Measurements from ENCODE around the gene TREML4.

TREML4 gene

GRCh38 chr6:41193884-41194283, 34.3 kb upstream of the TREML4 start:
- Histone ChIP-seq H3K27ac (ENCODE audit: insufficient read depth in 1 of 2, low read depth in 1 of 2, low read length in 2 of 2, poor library complexity in 1 of 2, severe bottlenecking in 2 of 2) (no peak overlapping the region), H3K9me3 (ENCODE audit: control extremely low read depth in 1 of 5, control insufficient read depth in 4 of 5, insufficient read depth in 2 of 5, low read depth in 1 of 5, low read length in 4 of 5) (peaks cover 0 to 14% (median 9%) of the 10 kb centered on the region in 5 experiments), H3K4me1 (ENCODE audit: control extremely low read depth in 1 of 4, control insufficient read depth in 4 of 4, insufficient read depth in 4 of 4, low read length in 3 of 4) (peaks cover 0 to 5% (median 2%) of the 10 kb centered on the region in 4 experiments), H3K27me3 (replicated peaks in 2 of 5; ENCODE audit: control insufficient read depth in 4 of 5, insufficient read depth in 5 of 5, low read length in 4 of 5) (no peaks in the 10 kb centered on the region), H3K4me3 (ENCODE audit: control insufficient read depth in 1 of 7, extremely low read depth in 1 of 7, insufficient read depth in 4 of 7, low read depth in 2 of 7, low read length in 6 of 7) (no peak overlapping the region), H3K36me3 (ENCODE audit: control insufficient read depth in 4 of 4, insufficient read depth in 4 of 4, low read length in 3 of 4) (peaks cover 0 to 28% (median 11%) of the 10 kb centered on the region in 4 experiments)
- DNase-seq = no peak
- 95% methylated on average over 4 of the region's 5 CpGs for WGBS (ENCODE audit: insufficient coverage)
- ChIA-PET CTCF (interaction anchor here (1.3 to 1.9 kb wide), 2 partner anchors 9 to 11 kb away, joined by 3 to 7 read pairs; no protein-coding TSS in a partner anchor), POLR2A (no interaction called here)

DNA sequence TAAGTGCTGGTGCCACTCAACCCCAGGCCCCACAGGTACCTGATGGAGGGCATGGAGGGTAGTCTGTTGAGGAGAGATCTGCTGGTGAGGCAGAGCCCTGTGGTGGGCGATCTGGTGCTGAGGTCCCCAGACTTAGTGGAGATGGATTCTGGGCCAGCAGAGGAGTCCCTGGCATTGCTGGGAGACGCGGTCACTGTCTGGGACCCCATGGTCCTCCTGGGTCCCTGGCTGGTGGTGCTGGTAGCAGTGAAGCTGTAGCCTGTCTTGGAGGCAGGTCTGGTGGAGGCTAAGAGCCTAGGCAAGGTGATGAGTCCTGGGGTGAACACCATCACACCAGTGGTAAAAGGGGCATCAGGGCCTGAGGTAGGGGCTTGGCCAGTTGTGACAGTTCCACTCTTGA, 33.8 kb upstream of the TREML4 start:
- peaks cover 0 to 10% (median 5%) of the 10 kb centered on the region in 4 experiments for H3K4me1 ChIP-seq (ENCODE audit: control extremely low read depth in 1 of 4, control insufficient read depth in 4 of 4, insufficient read depth in 4 of 4, low read length in 3 of 4)
- WGBS (ENCODE audit: insufficient coverage) = 100% methylated on average over 3 of the region's 3 CpGs
- no peaks in the 10 kb centered on the region for H3K27me3 ChIP-seq (replicated peaks in 2 of 5; ENCODE audit: control insufficient read depth in 4 of 5, insufficient read depth in 5 of 5, low read length in 4 of 5)
- H3K27ac ChIP-seq (ENCODE audit: insufficient read depth in 1 of 2, low read depth in 1 of 2, low read length in 2 of 2, poor library complexity in 1 of 2, severe bottlenecking in 2 of 2) = no peak overlapping the region
- no peak for DNase-seq
- H3K36me3 ChIP-seq (ENCODE audit: control insufficient read depth in 4 of 4, insufficient read depth in 4 of 4, low read length in 3 of 4) = peaks cover 0 to 28% (median 11%) of the 10 kb centered on the region in 4 experiments
- ChIA-PET CTCF (interaction anchor here (1.3 to 1.9 kb wide), 3 partner anchors 9 to 102 kb away, joined by 3 to 7 read pairs (median 5); no protein-coding TSS in a partner anchor), POLR2A (no interaction called here)
- H3K9me3 ChIP-seq (ENCODE audit: control extremely low read depth in 1 of 5, control insufficient read depth in 4 of 5, insufficient read depth in 2 of 5, low read depth in 1 of 5, low read length in 4 of 5) = peaks cover 0 to 11% (median 8%) of the 10 kb centered on the region in 5 experiments
- no peak overlapping the region for H3K4me3 ChIP-seq (ENCODE audit: control insufficient read depth in 1 of 7, extremely low read depth in 1 of 7, insufficient read depth in 4 of 7, low read depth in 2 of 7, low read length in 6 of 7)

GRCh38 chr6:41197234-41197633, 30.9 kb upstream of the TREML4 start:
- CTCF ChIA-PET = interaction anchor here (0.8 to 2.1 kb wide), 4 partner anchors 9 to 121 kb away, joined by 3 to 8 read pairs (median 4); no protein-coding TSS in a partner anchor
- no peak overlapping the region for H3K4me3 ChIP-seq (ENCODE audit: control insufficient read depth in 1 of 7, extremely low read depth in 1 of 7, insufficient read depth in 4 of 7, low read depth in 2 of 7, low read length in 6 of 7)
- H3K9me3 ChIP-seq (ENCODE audit: control extremely low read depth in 1 of 5, control insufficient read depth in 4 of 5, insufficient read depth in 2 of 5, low read depth in 1 of 5, low read length in 4 of 5) = no peaks in the 10 kb centered on the region
- no peaks in the 10 kb centered on the region for H3K27me3 ChIP-seq (replicated peaks in 2 of 5; ENCODE audit: control insufficient read depth in 4 of 5, insufficient read depth in 5 of 5, low read length in 4 of 5)
- 100% methylated on average over 3 of the region's 3 CpGs for WGBS (ENCODE audit: insufficient coverage)
- H3K27ac ChIP-seq (ENCODE audit: insufficient read depth in 1 of 2, low read depth in 1 of 2, low read length in 2 of 2, poor library complexity in 1 of 2, severe bottlenecking in 2 of 2) = no peak overlapping the region
- H3K4me1 ChIP-seq (ENCODE audit: control extremely low read depth in 1 of 4, control insufficient read depth in 4 of 4, insufficient read depth in 4 of 4, low read length in 3 of 4) = peaks cover 12 to 39% (median 34%) of the 10 kb centered on the region in 4 experiments
- no peak for DNase-seq
- H3K36me3 ChIP-seq (ENCODE audit: control insufficient read depth in 4 of 4, insufficient read depth in 4 of 4, low read length in 3 of 4) = peaks cover 0 to 25% (median 11%) of the 10 kb centered on the region in 4 experiments
- POLR2A ChIA-PET = no interaction called here

GRCh38 chr6:41199552-41200246, 28.4 kb upstream of the TREML4 start:
- Histone ChIP-seq H3K4me1 (ENCODE audit: control extremely low read depth in 1 of 4, control insufficient read depth in 4 of 4, insufficient read depth in 4 of 4, low read length in 3 of 4) (peaks cover 19 to 49% (median 43%) of the 10 kb centered on the region in 4 experiments), H3K36me3 (ENCODE audit: control insufficient read depth in 4 of 4, insufficient read depth in 4 of 4, low read length in 3 of 4) (peaks cover 0 to 13% (median 5%) of the 10 kb centered on the region in 4 experiments), H3K27ac (ENCODE audit: insufficient read depth in 1 of 2, low read depth in 1 of 2, low read length in 2 of 2, poor library complexity in 1 of 2, severe bottlenecking in 2 of 2) (peak overlapping the region; percentile 84 to 90), H3K4me3 (ENCODE audit: control insufficient read depth in 1 of 7, extremely low read depth in 1 of 7, insufficient read depth in 4 of 7, low read depth in 2 of 7, low read length in 6 of 7) (peak overlapping the region in 4 of 7 experiments; percentile 41 to 69 (median 57)), H3K9me3 (ENCODE audit: control extremely low read depth in 1 of 5, control insufficient read depth in 4 of 5, insufficient read depth in 2 of 5, low read depth in 1 of 5, low read length in 4 of 5) (no peaks in the 10 kb centered on the region), H3K27me3 (replicated peaks in 2 of 5; ENCODE audit: control insufficient read depth in 4 of 5, insufficient read depth in 5 of 5, low read length in 4 of 5) (no peaks in the 10 kb centered on the region)
- peak in 2 of 3 donors; percentile 61 to 73 for DNase-seq
- WGBS (ENCODE audit: insufficient coverage) = 27% methylated on average over 1 of the region's 1 CpG
- ChIA-PET CTCF (interaction anchor here (0.9 to 3.1 kb wide), 4 partner anchors 8 to 75 kb away, joined by 3 to 19 read pairs (median 6); no protein-coding TSS in a partner anchor), POLR2A (interaction anchor here (1.7 kb wide), 1 partner anchor 8 kb away, joined by 4 read pairs; no protein-coding TSS in a partner anchor)

DNA sequence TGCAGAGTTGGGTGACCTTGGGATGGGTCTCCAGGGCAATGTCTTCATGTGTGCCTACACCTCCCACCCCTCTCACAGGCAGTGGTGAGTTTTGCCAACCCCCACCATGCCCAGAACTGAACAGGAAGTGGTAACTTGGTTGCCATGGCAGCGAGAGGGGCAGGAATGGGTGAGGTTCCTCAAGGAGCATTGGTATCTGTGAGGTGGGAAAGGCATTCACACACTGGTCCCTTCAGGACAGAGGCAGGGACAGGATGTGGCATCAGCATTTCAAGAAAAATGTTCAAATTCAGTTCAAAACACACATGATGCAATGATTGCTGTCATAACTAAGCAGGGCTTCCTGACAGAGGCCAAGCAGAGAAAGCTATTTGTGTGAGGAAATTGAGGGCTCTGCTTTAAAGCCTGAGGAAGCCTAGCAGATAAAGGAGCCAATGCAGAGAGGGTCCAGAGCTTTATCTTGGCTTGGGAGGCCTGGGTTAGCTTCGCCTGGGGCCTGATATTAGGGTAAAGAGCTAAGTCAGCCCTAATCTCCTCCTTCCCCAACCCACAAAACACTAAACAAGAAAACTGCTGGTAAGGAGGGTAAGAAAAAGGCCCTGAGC, 27.8 kb upstream of the TREML4 start:
- peak; percentile 83 to 92 (median 88) for DNase-seq
- peak overlapping the region in 6 of 7 experiments; percentile 25 to 69 (median 46) for H3K4me3 ChIP-seq (ENCODE audit: control insufficient read depth in 1 of 7, extremely low read depth in 1 of 7, insufficient read depth in 4 of 7, low read depth in 2 of 7, low read length in 6 of 7)

DNA sequence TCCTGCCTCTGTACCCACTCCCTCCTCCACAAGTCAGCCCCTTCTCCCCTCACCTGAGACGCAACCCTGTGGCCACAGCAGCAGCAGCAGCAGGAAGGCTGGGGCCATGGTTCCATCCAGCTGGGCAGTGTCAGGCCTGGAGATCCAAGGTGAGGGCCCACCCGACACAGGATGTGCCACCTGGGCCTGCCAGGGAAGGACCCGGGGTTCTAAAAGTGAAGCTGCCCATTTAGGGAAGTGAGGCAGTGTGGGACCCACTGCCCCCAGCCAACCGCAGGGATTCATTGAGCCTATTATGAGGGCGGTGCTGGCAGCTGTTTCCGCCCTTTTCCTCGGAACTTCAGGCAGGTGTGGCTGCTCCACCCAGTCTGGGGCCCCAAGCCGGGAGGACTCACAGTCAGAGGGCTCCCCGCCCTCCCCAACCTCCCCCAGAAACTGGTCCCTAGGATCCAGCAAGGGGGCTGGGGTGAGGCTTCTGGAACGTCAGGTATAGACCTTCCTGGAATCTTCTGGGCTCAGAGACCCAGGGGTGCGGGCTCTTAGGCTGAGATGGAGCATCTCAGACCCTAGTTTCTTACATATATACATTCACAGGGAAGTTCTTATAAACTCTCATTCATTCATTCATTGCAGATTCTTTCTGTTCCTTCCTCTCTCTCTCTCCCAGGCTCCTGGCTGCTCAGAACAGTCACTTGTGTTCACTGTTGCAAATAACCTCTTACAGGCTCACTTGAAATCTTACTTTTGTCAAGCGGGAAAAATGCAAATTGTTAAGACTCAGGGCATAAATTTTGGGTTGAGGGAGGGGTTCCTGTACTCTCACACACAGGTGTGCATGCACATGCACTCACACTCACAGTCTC, 27.0 kb upstream of the TREML4 start, which contains the start of gene TREML2:
TSS of gene TREML2 (minus strand) at position 249 of the 863 bp plus-strand sequence. CDS start at position 108, 141 bp downstream.
- CTCF ChIA-PET = interaction anchor here (0.7 to 3.1 kb wide), 9 partner anchors 9 to 132 kb away, joined by 3 to 19 read pairs (median 4); no protein-coding TSS in a partner anchor
- Histone ChIP-seq H3K4me1 (ENCODE audit: control extremely low read depth in 1 of 4, control insufficient read depth in 4 of 4, insufficient read depth in 4 of 4, low read length in 3 of 4) (peaks cover 19 to 49% (median 43%) of the 10 kb centered on the region in 4 experiments), H3K4me3 (ENCODE audit: control insufficient read depth in 1 of 7, extremely low read depth in 1 of 7, insufficient read depth in 4 of 7, low read depth in 2 of 7, low read length in 6 of 7) (peak within 1 kb of the TSS in 6 of 7 experiments; percentile 26 to 69 (median 46)), H3K27me3 (replicated peaks in 2 of 5; ENCODE audit: control insufficient read depth in 4 of 5, insufficient read depth in 5 of 5, low read length in 4 of 5) (no peaks in the 10 kb centered on the region), H3K27ac (ENCODE audit: insufficient read depth in 1 of 2, low read depth in 1 of 2, low read length in 2 of 2, poor library complexity in 1 of 2, severe bottlenecking in 2 of 2) (peak within 1 kb of the TSS; percentile 84 to 90), H3K36me3 (ENCODE audit: control insufficient read depth in 4 of 4, insufficient read depth in 4 of 4, low read length in 3 of 4) (peaks cover 0 to 9% (median 4%) of the 10 kb centered on the region in 4 experiments), H3K9me3 (ENCODE audit: control extremely low read depth in 1 of 5, control insufficient read depth in 4 of 5, insufficient read depth in 2 of 5, low read depth in 1 of 5, low read length in 4 of 5) (no peaks in the 10 kb centered on the region)
- peak; percentile 57 to 93 (median 91) for DNase-seq
- WGBS (ENCODE audit: insufficient coverage) = 2% methylated on average over 10 of the region's 12 CpGs
- POLR2A ChIA-PET = interaction anchor here (0.6 to 1.7 kb wide), 2 partner anchors 10 to 98 kb away, joined by 3 to 4 read pairs; no protein-coding TSS in a partner anchor

More for the DNA sequence above, 27.8 kb upstream of the TREML4 start:
- Histone ChIP-seq H3K9me3 (ENCODE audit: control extremely low read depth in 1 of 5, control insufficient read depth in 4 of 5, insufficient read depth in 2 of 5, low read depth in 1 of 5, low read length in 4 of 5) (no peaks in the 10 kb centered on the region), H3K27ac (ENCODE audit: insufficient read depth in 1 of 2, low read depth in 1 of 2, low read length in 2 of 2, poor library complexity in 1 of 2, severe bottlenecking in 2 of 2) (peak overlapping the region; percentile 84 to 90), H3K4me1 (ENCODE audit: control extremely low read depth in 1 of 4, control insufficient read depth in 4 of 4, insufficient read depth in 4 of 4, low read length in 3 of 4) (peaks cover 19 to 49% (median 43%) of the 10 kb centered on the region in 4 experiments), H3K27me3 (replicated peaks in 2 of 5; ENCODE audit: control insufficient read depth in 4 of 5, insufficient read depth in 5 of 5, low read length in 4 of 5) (no peaks in the 10 kb centered on the region), H3K36me3 (ENCODE audit: control insufficient read depth in 4 of 4, insufficient read depth in 4 of 4, low read length in 3 of 4) (peaks cover 0 to 9% (median 4%) of the 10 kb centered on the region in 4 experiments)
- CTCF ChIA-PET = interaction anchor here (0.7 to 3.1 kb wide), 7 partner anchors 9 to 131 kb away, joined by 3 to 19 read pairs (median 4); no protein-coding TSS in a partner anchor
- POLR2A ChIA-PET = interaction anchor here (1.7 kb wide), 1 partner anchor 9 kb away, joined by 4 read pairs; no protein-coding TSS in a partner anchor
- no CpG with 5 or more reads among the region's 2 CpGs for WGBS (ENCODE audit: insufficient coverage)
